Measurements from ENCODE around the gene C1QTNF2.

- TF ChIP-seq, protein P1, sequence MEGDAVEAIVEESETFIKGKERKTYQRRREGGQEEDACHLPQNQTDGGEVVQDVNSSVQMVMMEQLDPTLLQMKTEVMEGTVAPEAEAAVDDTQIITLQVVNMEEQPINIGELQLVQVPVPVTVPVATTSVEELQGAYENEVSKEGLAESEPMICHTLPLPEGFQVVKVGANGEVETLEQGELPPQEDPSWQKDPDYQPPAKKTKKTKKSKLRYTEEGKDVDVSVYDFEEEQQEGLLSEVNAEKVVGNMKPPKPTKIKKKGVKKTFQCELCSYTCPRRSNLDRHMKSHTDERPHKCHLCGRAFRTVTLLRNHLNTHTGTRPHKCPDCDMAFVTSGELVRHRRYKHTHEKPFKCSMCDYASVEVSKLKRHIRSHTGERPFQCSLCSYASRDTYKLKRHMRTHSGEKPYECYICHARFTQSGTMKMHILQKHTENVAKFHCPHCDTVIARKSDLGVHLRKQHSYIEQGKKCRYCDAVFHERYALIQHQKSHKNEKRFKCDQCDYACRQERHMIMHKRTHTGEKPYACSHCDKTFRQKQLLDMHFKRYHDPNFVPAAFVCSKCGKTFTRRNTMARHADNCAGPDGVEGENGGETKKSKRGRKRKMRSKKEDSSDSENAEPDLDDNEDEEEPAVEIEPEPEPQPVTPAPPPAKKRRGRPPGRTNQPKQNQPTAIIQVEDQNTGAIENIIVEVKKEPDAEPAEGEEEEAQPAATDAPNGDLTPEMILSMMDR (IDR thresholded peaks at IDR 0.05 in 4 of 5, conservative IDR thresholded peaks at IDR 0.05 in 1 of 5): no peak
- no peak for TF ChIP-seq POLR2A (IDR thresholded peaks at IDR 0.05)
Measured at GRCh38 chr5:160317434-160317833, 53.0 kb downstream of the C1QTNF2 start.

Data from gastrocnemius medialis (tissue), 4 donors.